HG03521 (cell line): ENCODE measurements around the gene ERCC6.

ENCODE experiments used
- ATAC-seq: cut with Tn5 transposase; IDR thresholded peaks from one replicate; pipeline ENCODE4 v1.9.1; 2021; ENCODE audit warnings: mild to moderate bottlenecking, moderate library complexity; ENCODE audit not compliant: unreplicated experiment

Gene ERCC6

GRCh38 chr10:49512121-49512809, 26.7 kb downstream of the ERCC6 start:
- no peak for ATAC-seq

GRCh38 chr10:49509771-49510303, 29.1 kb downstream of the ERCC6 start:
- ATAC-seq: no peak

GRCh38 chr10:49508654-49509053, 30.3 kb downstream of the ERCC6 start:
- ATAC-seq: no peak

GRCh38 chr10:49508249-49508648, 30.7 kb downstream of the ERCC6 start:
- no peak for ATAC-seq

- ATAC-seq: no peak
Measured at GRCh38 chr10:49505589-49505988, 33.3 kb downstream of the ERCC6 start.

GRCh38 chr10:49505076-49505475, 33.8 kb downstream of the ERCC6 start:
- no peak for ATAC-seq

- no peak for ATAC-seq
Measured at GRCh38 chr10:49504528-49504927, 34.4 kb downstream of the ERCC6 start.

- no peak for ATAC-seq
Measured at GRCh38 chr10:49502358-49502757, 36.6 kb downstream of the ERCC6 start.

GRCh38 chr10:49500412-49500811, 38.5 kb downstream of the ERCC6 start:
- no peak for ATAC-seq

GRCh38 chr10:49499305-49499851, 39.5 kb downstream of the ERCC6 start:
- ATAC-seq: no peak

- ATAC-seq: no peak
Measured at GRCh38 chr10:49498425-49498824, 40.5 kb downstream of the ERCC6 start.

GRCh38 chr10:49497358-49497757, 41.6 kb downstream of the ERCC6 start:
- ATAC-seq: no peak

GRCh38 chr10:49488056-49488717, 50.7 kb downstream of the ERCC6 start:
- ATAC-seq: no peak

- no peak for ATAC-seq
Measured at GRCh38 chr10:49486738-49487137, 52.2 kb downstream of the ERCC6 start.

- no peak for ATAC-seq
Measured at GRCh38 chr10:49486009-49486408, 52.9 kb downstream of the ERCC6 start.

GRCh38 chr10:49484486-49485235, 54.3 kb downstream of the ERCC6 start:
- ATAC-seq: no peak

GRCh38 chr10:49478819-49479218, 60.1 kb downstream of the ERCC6 start:
- no peak for ATAC-seq

- no peak for ATAC-seq
Measured at GRCh38 chr10:49474901-49475300, 64.0 kb downstream of the ERCC6 start.

- no peak for ATAC-seq
Measured at GRCh38 chr10:49471532-49471931, 67.4 kb downstream of the ERCC6 start.

GRCh38 chr10:49465736-49466135, 73.2 kb downstream of the ERCC6 start:
- ATAC-seq: no peak
